SHP77 (cell line): ENCODE data around the gene CAMK2G.

Experiments
- DNase-seq, 2 experiments: peaks; one replicate each; lab custom pipeline; 2025; lab: John Stamatoyannopoulos, UW

Gene CAMK2G

DNA sequence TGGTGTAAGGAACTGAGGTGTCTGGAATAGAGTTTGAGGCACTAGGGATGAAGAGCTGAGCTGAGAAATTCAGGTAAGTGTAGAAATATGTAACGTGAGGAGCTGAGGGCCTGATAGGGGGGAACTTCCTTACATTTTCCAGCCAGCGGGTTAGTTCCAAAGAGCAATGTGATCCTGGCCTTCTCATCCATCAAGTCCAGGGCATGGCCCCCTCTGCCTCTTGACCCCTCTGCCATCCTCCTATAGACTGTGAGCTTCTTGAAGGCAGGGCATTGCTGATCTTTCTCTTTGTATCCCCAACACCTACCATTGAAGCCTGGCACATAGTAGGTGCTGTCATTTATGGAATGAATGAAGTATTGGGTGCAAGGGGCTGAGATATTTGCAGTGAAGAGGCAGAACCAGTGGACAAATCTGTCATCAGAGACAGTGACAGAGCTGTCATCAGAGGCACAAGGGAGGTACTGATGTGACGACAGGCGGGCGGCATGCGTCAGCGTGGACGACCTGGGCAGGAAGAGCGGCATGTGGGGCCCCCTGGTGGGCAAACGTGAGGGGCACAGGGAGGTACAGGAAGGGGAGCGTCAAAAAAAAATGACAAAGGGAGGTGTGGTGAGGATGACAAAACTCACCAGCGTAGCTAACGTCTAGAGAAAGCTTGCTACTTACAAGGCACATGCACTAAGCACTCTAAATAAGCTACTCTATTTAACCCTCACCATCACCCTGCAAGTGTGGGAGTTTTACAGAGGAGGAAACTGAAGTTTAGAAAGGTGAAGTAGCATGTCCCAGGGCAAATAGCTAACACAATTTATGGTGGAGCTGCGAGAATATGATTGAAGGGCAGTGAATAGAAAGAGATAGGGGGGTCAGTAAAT lies 5.2 kb upstream of the CAMK2G start:
- peak; percentile 21 to 29 for DNase-seq

DNA sequence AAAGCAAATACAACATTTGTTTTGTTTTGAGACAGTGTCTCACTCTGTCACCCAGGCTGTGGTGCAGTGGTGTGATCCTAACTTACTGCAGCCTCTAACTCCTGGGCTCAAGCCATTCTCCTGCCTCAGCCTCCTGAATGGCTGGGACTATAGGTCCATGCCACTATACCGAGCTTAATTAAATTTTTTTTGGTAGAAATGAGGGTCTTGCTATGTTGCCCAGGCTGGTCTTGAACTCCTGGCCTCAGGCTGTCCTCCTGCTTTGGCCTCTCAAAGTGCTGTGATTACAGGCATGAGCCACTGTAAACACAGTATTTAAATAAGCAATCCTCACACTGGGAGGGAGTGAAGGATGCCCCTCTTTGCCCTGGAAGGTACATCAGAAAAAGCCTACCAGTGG lies 4.0 kb upstream of the CAMK2G start:
- no peak for DNase-seq

- no peak for DNase-seq
Observed at GRCh38 chr10:73877533-73878160, 3.3 kb upstream of the CAMK2G start.

DNA sequence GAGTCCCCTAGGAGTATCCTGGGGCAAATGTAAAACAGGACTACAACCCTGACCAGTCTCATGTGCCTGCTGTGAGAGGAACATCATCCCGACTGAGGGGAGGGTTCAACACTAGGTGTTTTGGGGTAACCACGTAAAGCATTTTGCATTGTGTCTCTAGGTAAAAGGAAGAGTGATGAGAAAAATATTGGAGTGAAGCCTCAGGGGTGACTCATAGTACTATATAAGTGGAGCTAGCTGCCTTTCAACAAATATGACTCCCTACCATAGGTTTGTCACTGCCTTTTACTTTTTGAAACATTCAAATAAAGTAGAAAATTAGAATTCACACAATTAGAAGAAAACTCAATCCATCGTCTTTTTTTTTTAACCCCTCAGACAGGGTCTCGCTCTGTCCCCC lies 2.6 kb upstream of the CAMK2G start:
- DNase-seq = no peak

GRCh38 chr10:73876566-73876965 lies 2.2 kb upstream of the CAMK2G start:
- no peak for DNase-seq

DNA sequence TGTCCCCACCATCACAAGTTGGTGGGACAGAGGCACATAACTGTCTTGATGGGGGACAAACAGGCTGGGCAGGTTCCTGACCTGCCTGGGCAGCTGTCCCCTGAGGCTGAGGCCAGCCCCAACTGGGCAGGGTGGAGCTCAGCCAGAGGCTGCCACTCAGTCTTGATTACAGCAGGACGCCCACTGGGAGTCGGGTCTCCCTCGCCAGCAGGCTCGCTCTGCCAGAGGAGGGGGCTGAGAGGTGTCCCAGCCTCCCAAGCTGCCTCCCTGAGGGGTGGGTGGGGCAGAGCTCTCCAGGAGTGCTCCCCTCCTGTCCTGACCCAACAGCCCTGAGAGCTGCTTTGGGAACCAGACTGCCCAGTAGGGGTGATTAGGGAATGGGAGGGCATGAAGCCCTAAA lies 1.8 kb upstream of the CAMK2G start:
- DNase-seq = no peak

- DNase-seq = no peak
Observed at GRCh38 chr10:73875139-73875475, 752 bp upstream of the CAMK2G start.

DNA sequence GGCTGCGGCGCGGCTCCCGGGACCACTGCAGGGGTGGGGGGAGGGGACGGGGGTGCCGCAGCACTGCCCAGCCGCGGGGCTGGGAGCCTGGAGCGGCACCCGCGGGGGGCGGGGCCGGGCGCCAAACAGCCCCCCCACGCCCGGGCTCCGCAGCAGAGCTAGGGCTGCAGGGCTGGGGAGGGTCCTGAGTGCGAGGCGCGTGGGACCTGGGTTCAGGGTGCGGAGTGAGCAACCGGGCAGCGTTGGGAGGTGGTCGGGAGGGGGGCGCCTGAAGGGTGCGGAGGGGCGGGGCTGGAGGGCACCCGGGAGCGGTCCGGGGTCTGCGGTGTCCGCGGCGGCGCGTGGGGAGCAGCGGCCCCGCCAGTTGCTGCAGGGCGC lies 528 bp downstream of the CAMK2G start:
- DNase-seq = no peak

GRCh38 chr10:73873142-73873837 lies 1.1 kb downstream of the CAMK2G start:
- DNase-seq = no peak

DNA sequence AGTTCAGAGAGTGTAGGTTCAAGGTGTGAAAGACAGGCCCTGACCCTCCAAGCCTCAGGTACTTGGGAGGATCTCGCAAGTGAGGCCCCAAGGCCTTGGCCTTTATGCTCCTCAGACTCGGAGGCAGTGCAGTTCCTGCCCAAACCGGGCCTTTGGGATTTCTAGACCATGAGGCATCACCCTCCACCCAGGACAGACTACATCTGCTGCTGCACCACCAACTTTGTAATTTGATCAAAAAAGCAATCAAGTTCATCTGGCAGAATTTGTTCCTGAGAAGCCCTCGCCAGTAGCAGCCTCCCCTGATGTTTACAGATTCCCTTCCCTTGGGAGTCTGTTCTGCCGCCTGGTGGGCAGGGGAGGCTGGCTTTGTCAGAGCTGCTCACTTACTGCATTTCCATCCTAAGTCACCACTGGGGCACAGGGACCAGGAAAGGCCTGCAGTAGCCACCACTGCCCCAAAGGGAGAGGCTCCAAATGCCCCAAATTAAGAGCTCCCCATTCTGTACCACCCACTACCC lies 2.1 kb downstream of the CAMK2G start:
- DNase-seq = no peak

- no peak for DNase-seq
Observed at GRCh38 chr10:73871295-73872189, 2.8 kb downstream of the CAMK2G start.

- DNase-seq = no peak
Observed at GRCh38 chr10:73868655-73869195, 5.6 kb downstream of the CAMK2G start.

- no peak for DNase-seq
Observed at GRCh38 chr10:73867871-73868631, 6.3 kb downstream of the CAMK2G start.

DNA sequence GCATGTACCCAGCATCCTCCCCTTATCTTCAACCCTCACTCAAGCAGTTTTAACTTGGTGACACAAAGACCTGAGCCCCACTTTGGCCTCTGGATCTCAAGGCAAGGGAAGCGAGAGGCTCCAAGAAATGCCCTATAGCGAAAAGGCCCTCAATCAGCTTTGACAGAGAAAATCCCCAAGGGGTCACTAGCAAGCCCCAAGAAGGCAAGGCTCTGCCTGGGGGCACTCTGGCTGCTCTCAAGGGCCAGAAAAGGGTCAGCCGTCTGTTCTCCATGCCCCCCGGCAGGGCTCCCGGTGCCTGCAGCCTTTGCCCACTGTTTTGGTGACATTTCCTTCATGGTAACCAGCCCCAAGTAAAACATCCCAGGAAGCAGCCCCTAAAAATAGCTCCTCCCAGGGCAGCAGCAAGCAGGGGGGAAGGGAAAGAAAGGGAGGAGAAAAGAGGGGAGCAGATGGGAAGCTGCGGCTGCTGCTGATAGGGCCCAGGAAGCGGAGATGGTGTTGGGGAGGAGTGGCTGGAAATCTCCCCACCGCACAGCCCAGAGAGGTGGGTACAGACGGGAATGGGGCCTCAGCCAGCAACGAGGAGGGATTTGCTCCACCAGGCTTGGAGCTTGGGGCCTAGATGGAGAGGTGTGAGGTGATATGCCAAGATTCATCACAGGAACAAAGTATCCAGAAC lies 7.1 kb downstream of the CAMK2G start:
- no peak for DNase-seq

DNA sequence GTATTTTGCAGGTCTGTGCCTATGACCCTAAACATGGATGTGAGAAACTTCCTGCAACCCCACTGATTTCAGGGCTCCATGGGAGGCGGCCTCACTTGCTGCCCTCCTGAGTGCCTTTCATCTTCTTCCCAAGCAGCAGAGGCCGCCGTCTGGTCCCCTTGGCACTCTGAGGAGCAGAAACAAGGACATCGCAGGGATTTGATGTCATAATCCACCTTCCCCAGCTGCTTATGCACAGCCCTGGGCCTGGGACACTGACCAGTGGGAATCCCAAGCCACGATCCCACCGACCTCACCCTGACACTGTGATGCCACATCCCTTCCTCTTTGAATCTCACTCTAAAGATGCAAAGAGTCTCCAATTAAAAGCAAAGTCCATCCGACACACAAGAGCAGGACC lies 7.7 kb downstream of the CAMK2G start:
- no peak for DNase-seq

DNA sequence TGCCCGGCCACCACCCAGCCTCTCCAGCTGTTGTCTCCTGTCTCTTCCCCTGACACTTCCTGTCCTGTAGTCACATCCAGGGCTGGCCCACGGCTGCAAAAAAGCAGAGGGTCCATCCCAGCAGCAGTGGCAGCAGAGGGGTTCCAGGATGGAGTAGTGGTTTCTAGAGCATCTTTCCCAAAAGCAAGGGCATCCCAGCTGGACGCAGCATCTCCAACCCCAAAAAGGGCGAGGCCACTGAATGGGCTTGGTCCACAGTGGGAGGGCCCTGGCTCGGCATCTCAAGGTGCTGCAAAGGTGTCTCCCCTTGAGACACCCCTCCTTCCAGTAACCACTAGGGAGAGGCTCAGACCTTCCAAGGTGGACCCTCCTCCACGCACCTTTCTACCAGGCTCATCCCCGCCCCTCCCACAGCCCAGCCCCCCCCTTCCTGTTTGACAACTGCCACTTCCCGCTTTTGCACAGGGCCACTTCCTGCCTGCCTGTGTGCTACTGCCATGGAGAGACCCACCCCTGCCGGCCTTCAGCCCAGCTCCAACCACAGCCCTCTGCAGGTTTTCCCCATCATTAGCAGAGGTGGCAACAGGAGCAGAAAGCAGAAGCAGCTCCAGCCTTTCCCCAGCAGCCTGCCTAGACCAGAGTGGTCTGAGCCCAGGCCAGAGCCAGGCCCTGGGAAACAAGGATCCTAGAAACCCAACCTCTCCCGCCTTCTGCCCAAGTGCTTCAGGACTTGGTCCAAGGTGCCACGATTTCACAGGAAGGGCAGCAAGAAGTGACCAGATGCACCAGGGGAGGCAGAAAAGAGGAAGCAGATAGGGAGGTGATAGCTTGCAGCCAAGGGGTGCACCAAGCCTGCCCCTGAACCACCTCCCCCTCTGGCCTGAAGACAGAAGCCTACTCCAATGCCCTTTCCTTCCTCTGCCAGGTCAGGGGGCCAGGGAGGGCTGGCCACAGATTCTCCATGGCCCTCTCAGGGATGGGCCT lies 8.6 kb downstream of the CAMK2G start:
- DNase-seq = no peak

DNA sequence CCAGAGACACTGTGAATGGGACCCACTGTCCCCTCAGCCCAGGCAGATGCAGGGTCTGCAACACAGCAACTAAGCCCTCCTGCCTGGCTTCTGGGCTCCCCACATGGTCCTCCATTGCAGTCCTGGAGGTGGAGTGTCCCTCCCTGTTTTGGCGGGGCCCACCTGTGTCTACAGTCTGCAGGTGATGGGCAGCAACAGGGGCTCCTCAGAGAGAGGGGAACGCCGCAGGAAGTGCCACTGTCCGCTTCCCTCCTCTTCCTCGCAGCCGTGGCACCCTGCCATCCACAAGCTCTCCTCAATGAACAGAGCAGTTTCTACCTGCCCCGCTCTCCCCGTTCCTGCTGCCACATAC lies 9.3 kb downstream of the CAMK2G start:
- DNase-seq = no peak

GRCh38 chr10:73864229-73864628 lies 10.1 kb downstream of the CAMK2G start:
- no peak for DNase-seq
